C4-2B (cell line): Measurements from ENCODE around the gene TEX2.

Experiments used
- H3K27ac ChIP-seq: fragments of 450-650 bp; 2 replicates; pipeline ENCODE4 v1.5.1; 2017
- CTCF ChIP-seq: fragments of 450-650 bp; conservative IDR thresholded peaks from 2 replicates; pipeline ENCODE4 v1.5.1; 2017; ENCODE audit warnings: mild to moderate bottlenecking
- ZFX ChIP-seq: fragments of 450-650 bp; IDR thresholded peaks from 2 replicates; pipeline ENCODE4 v1.6.1; 2017

TEX2 gene

GRCh38 chr17:64263000-64263766 lies at the start of gene TEX2:
Gene TEX2 (minus strand): TSS chr17:64263260. CDS start chr17:64214217, 49,043 bp downstream.
- peak within 1 kb of the TSS; percentile 94 for H3K27ac ChIP-seq
- TF ChIP-seq CTCF (no peak), ZFX (peak; percentile 30; the same call in 1 of the 2 replicates)

GRCh38 chr17:64309710-64310109 lies 46.6 kb upstream of the TEX2 start:
- no peak overlapping the region for H3K27ac ChIP-seq
- TF ChIP-seq CTCF, result no peak
- TF ChIP-seq ZFX, result no peak

- no peak overlapping the region for H3K27ac ChIP-seq
- TF ChIP-seq ZFX (no peak), CTCF (no peak)
Measured at GRCh38 chr17:64309021-64309420, 46.0 kb upstream of the TEX2 start.

GRCh38 chr17:64306850-64307463 lies 43.9 kb upstream of the TEX2 start:
- TF ChIP-seq CTCF (peak; percentile 93), ZFX (no peak)
- no peak overlapping the region for H3K27ac ChIP-seq

GRCh38 chr17:64304551-64304950 lies 41.5 kb upstream of the TEX2 start:
- H3K27ac ChIP-seq, result no peak overlapping the region
- no peak for TF ChIP-seq CTCF
- no peak for TF ChIP-seq ZFX

GRCh38 chr17:64300699-64300965 lies 37.6 kb upstream of the TEX2 start:
- TF ChIP-seq CTCF, result no peak
- no peak for TF ChIP-seq ZFX
- no peak overlapping the region for H3K27ac ChIP-seq

GRCh38 chr17:64297467-64298088 lies 34.5 kb upstream of the TEX2 start:
- TF ChIP-seq CTCF (no peak), ZFX (no peak)
- no peak overlapping the region for H3K27ac ChIP-seq
